NCI-H2081 (cell line): ENCODE measurements around the gene TSGA10IP.

Source experiments
- DNase-seq, 2 experiments: peaks; one replicate each; lab custom pipeline; 2025; lab: John Stamatoyannopoulos, UW

The TSGA10IP gene

DNA sequence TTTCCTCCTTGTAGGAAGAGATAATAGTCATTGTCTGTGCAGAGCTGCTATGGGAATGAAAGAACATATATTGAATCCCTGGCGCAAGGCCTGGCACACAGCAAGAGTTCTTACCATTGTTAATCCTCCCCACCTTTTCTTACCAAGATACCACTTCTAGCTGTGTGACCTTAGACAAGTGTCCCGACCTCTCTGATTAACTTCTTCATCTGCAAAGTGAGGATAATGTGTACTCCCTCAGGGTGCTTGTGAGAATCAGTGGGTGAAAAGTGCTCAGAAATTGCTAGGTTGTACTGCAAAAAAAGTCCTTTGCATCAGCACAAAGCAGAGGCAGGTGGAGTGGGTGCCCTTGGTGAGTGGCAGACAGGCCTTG lies 62.8 kb downstream of the TSGA10IP start:
- no peak for DNase-seq

DNA sequence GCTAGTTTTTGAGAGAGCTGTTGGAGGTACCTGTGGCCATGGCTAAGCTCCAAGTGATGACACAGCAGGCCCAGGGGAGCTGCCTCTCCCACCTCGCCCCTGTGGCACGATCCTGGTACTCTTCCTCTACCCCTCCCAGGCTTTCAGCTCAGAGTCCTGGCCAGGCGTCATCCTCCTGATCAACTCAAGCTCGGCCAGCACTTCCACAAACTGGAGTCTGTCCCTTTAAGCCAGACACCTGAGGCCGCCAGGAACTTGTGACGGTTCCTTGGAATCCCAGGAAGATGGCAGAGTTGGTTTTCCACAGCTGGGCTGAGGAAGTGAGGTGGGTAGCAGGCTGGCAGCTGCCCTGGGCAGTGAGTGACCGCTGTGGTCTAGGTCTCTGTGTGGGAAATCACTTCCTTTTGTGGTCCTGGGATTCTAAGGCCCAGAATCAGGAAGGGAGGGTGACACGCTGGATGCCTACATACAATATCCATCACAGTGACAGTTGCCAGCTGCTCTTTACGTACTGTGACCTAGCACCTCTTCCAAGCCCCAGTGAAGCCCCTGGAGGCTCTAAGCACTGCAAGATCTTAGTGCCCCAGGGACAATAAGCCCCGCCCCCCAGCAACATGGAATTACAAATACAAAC lies 63.3 kb downstream of the TSGA10IP start:
- no peak for DNase-seq
